Measurements from ENCODE around the gene PTPRF. TPM values are rescaled to one million over a fixed set of nuclear protein-coding genes. Genes with fewer than 3 reads are reported as not detected.

The PTPRF gene
- total RNA-seq, 2 donors from 2014 or later: 203 to 250 TPM

DNA sequence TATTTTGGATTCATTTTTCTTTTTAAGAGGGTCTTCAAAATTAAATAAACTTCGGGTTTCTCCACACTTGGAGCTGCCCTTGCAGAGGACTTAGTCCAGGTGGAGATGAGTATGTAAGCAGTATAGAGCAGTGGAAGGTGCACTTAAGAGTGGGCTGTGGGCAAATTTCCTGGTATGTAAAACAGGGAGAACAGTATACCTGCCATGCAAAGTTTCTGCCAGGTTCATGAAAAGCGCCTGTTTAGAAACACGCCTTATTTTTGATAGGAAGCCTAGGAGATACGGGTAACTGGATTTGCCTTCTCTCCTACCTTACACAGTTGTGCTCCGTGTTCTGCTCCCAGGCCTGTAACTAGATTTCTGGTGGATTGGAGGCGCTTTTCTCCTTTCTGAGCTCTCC is 120.5 kb downstream of the PTPRF start:
- Histone ChIP-seq H3K4me3 (ENCODE audit: low read length) (peak overlapping the region; percentile 96), H3K9me3 (ENCODE audit: control insufficient read depth, low read length) (no peaks in the 10 kb centered on the region), H3K27me3 (ENCODE audit: control insufficient read depth, insufficient read depth, low read length, poor library complexity, severe bottlenecking) (no peaks in the 10 kb centered on the region), H3K27ac (ENCODE audit: low read depth, low read length) (no peak overlapping the region), H3K36me3 (ENCODE audit: control insufficient read depth, insufficient read depth, low read length) (peaks cover 31% of the 10 kb centered on the region), H3K4me1 (ENCODE audit: control insufficient read depth, insufficient read depth, low read length) (no peaks in the 10 kb centered on the region), H3K9ac (ENCODE audit: extremely low read depth, low read length, poor library complexity, severe bottlenecking) (peak overlapping the region; percentile 67)
- TF ChIP-seq, protein P1, sequence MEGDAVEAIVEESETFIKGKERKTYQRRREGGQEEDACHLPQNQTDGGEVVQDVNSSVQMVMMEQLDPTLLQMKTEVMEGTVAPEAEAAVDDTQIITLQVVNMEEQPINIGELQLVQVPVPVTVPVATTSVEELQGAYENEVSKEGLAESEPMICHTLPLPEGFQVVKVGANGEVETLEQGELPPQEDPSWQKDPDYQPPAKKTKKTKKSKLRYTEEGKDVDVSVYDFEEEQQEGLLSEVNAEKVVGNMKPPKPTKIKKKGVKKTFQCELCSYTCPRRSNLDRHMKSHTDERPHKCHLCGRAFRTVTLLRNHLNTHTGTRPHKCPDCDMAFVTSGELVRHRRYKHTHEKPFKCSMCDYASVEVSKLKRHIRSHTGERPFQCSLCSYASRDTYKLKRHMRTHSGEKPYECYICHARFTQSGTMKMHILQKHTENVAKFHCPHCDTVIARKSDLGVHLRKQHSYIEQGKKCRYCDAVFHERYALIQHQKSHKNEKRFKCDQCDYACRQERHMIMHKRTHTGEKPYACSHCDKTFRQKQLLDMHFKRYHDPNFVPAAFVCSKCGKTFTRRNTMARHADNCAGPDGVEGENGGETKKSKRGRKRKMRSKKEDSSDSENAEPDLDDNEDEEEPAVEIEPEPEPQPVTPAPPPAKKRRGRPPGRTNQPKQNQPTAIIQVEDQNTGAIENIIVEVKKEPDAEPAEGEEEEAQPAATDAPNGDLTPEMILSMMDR (conservative IDR thresholded peaks at IDR 0.05): no peak
- Mint-ChIP-seq H3K27ac (peak overlapping the region; percentile 66), H3K4me1 (peaks cover 22% of the 10 kb centered on the region), H3K36me3 (ENCODE audit: low read depth) (peaks cover 29% of the 10 kb centered on the region), H3K9me3 (no peaks in the 10 kb centered on the region), H3K27me3 (ENCODE audit: insufficient read depth) (no peaks in the 10 kb centered on the region), H3K4me3 (peak overlapping the region; percentile 95)
- 27 to 28% methylated on average over 3 to 6 of the region's 6 CpGs for WGBS, 2 experiments (ENCODE audit: insufficient coverage in 1 of 2, insufficient read length in 1 of 2)
- DNase-seq: no peak

DNA sequence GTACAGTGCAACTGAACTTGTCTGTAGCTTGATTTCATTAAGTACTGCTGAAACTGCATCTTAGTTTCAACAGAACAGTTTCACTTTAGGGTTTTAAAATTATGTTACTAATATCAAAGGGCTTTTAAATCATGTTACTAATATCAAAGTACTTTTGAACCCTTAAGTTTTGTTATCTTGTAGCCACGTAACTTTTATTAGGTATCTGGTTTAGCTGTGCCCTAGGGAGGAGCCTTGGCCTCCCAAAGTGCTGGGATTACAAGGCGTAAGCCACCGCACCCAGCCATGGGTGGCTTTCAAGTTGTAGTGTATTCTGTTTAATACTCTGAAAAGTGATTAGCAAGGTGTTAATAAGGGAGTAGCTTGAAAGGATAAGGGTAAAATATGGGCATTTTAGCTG is 121.2 kb downstream of the PTPRF start:
- Histone ChIP-seq H3K27ac (ENCODE audit: low read depth, low read length) (no peak overlapping the region), H3K9ac (ENCODE audit: extremely low read depth, low read length, poor library complexity, severe bottlenecking) (peak overlapping the region; percentile 67), H3K4me1 (ENCODE audit: control insufficient read depth, insufficient read depth, low read length) (no peaks in the 10 kb centered on the region), H3K9me3 (ENCODE audit: control insufficient read depth, low read length) (no peaks in the 10 kb centered on the region), H3K36me3 (ENCODE audit: control insufficient read depth, insufficient read depth, low read length) (peaks cover 39% of the 10 kb centered on the region), H3K27me3 (ENCODE audit: control insufficient read depth, insufficient read depth, low read length, poor library complexity, severe bottlenecking) (no peaks in the 10 kb centered on the region), H3K4me3 (ENCODE audit: low read length) (peak overlapping the region; percentile 96)
- Mint-ChIP-seq H3K27me3 (ENCODE audit: insufficient read depth) (no peaks in the 10 kb centered on the region), H3K9me3 (no peaks in the 10 kb centered on the region), H3K4me1 (peaks cover 22% of the 10 kb centered on the region), H3K27ac (peak overlapping the region; percentile 66), H3K36me3 (ENCODE audit: low read depth) (peaks cover 37% of the 10 kb centered on the region), H3K4me3 (peak overlapping the region; percentile 95)
- no peak for DNase-seq
- WGBS, 2 experiments (ENCODE audit: insufficient coverage in 1 of 2, insufficient read length in 1 of 2): 76 to 100% methylated on average over 3 of the region's 3 CpGs
- TF ChIP-seq, protein P1 (conservative IDR thresholded peaks at IDR 0.05): no peak

DNA sequence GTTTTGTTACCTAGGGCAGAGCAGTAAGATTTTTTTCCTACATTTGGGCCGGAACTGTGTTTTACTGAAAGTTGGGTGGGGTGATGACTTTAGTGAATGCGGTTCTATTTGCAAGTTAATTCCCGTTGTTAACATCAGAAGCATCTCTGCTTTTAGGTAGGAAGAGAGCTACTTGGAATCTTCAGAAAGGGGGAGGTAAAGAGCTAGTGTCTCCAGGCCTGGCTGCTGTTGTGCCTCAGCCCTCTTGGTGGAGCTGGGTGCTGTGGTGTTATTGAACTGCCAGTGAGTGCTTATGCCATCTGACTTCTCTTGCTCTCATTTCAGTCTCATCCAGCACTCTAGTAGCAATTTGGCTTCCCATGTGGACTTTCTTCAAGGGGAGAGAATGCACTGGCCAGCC is 122.7 kb downstream of the PTPRF start:
- no peaks in the 10 kb centered on the region for H3K27me3 Mint-ChIP-seq (ENCODE audit: insufficient read depth)
- Histone ChIP-seq H3K9me3 (ENCODE audit: control insufficient read depth, low read length) (no peaks in the 10 kb centered on the region), H3K9ac (ENCODE audit: extremely low read depth, low read length, poor library complexity, severe bottlenecking) (no peak overlapping the region), H3K27me3 (ENCODE audit: control insufficient read depth, insufficient read depth, low read length, poor library complexity, severe bottlenecking) (no peaks in the 10 kb centered on the region), H3K36me3 (ENCODE audit: control insufficient read depth, insufficient read depth, low read length) (peaks cover 49% of the 10 kb centered on the region), H3K27ac (ENCODE audit: low read depth, low read length) (no peak overlapping the region), H3K4me1 (ENCODE audit: control insufficient read depth, insufficient read depth, low read length) (no peaks in the 10 kb centered on the region), H3K4me3 (ENCODE audit: low read length) (no peak overlapping the region)
- TF ChIP-seq, protein P1 (conservative IDR thresholded peaks at IDR 0.05): peak; percentile 78
- peak; percentile 86 for DNase-seq
- no peak overlapping the region for H3K4me3 Mint-ChIP-seq
- H3K27ac Mint-ChIP-seq: peak overlapping the region; percentile 62
- H3K36me3 Mint-ChIP-seq (ENCODE audit: low read depth): peaks cover 49% of the 10 kb centered on the region
- peaks cover 22% of the 10 kb centered on the region for H3K4me1 Mint-ChIP-seq
- 32 to 34% methylated on average over 3 of the region's 3 CpGs for WGBS, 2 experiments (ENCODE audit: insufficient coverage in 1 of 2, insufficient read length in 1 of 2)
- H3K9me3 Mint-ChIP-seq: no peaks in the 10 kb centered on the region
